AG08396 (cell line): Measurements from ENCODE around the gene NOTUM.

ENCODE experiments used
- DNase-seq: peaks from one replicate; pipeline ENCODE4 v3.0.0; 2012; ENCODE audit warnings: low spot score, mixed read lengths

NOTUM gene

GRCh38 chr17:81909966-81910839, 50.8 kb downstream of the NOTUM start:
- DNase-seq = peak; percentile 51

GRCh38 chr17:81909231-81909630, 51.8 kb downstream of the NOTUM start:
- DNase-seq = no peak

GRCh38 chr17:81908793-81909192, 52.2 kb downstream of the NOTUM start:
- DNase-seq = no peak

- no peak for DNase-seq
Observed at GRCh38 chr17:81907219-81908145, 53.5 kb downstream of the NOTUM start.

- no peak for DNase-seq
Observed at GRCh38 chr17:81906476-81907218, 54.3 kb downstream of the NOTUM start.

GRCh38 chr17:81905993-81906392, 55.0 kb downstream of the NOTUM start:
- no peak for DNase-seq

GRCh38 chr17:81905424-81905875, 55.5 kb downstream of the NOTUM start:
- DNase-seq = no peak

- no peak for DNase-seq
Observed at GRCh38 chr17:81904600-81905423, 56.2 kb downstream of the NOTUM start.

- no peak for DNase-seq
Observed at GRCh38 chr17:81903896-81904599, 56.9 kb downstream of the NOTUM start.

- DNase-seq = no peak
Observed at GRCh38 chr17:81903415-81903831, 57.6 kb downstream of the NOTUM start.

- DNase-seq = no peak
Observed at GRCh38 chr17:81902653-81903414, 58.2 kb downstream of the NOTUM start.
